ENCODE data around the gene HRH1.

- TF ChIP-seq ZFP90 (CRISPR knock-in tag; IDR thresholded peaks at IDR 0.05; ENCODE audit: borderline replicate concordance) (no peak), ZNF607 (CRISPR knock-in tag; IDR thresholded peaks at IDR 0.05; ENCODE audit: borderline replicate concordance) (no peak), CBX5 (CRISPR knock-in tag; IDR thresholded peaks at IDR 0.05; ENCODE audit: borderline replicate concordance) (no peak), TARDBP (CRISPR knock-in tag; IDR thresholded peaks at IDR 0.05) (no peak), NFE2L1 (CRISPR knock-in tag; IDR thresholded peaks at IDR 0.05; ENCODE audit: borderline replicate concordance) (no peak), ZMYM3 (CRISPR knock-in tag; IDR thresholded peaks at IDR 0.05) (no peak), CAMTA2 (CRISPR knock-in tag; IDR thresholded peaks at IDR 0.05; ENCODE audit: borderline replicate concordance) (no peak), MAZ (IDR thresholded peaks at IDR 0.05; ENCODE audit: borderline replicate concordance, low read depth, low read length) (no peak), MAZ (CRISPR knock-in tag; IDR thresholded peaks at IDR 0.05; ENCODE audit: low read depth) (no peak), NBN (conservative IDR thresholded peaks at IDR 0.05) (no peak), REST (IDR thresholded peaks at IDR 0.05; ENCODE audit: borderline replicate concordance in 1 of 2, low read depth in 1 of 2, low read length in 2 of 2) (no peak), ZNF543 (CRISPR knock-in tag; IDR thresholded peaks at IDR 0.05) (no peak), ZNF562 (CRISPR knock-in tag; IDR thresholded peaks at IDR 0.05; ENCODE audit: borderline replicate concordance) (no peak)
- TF ChIP-seq, protein P1, sequence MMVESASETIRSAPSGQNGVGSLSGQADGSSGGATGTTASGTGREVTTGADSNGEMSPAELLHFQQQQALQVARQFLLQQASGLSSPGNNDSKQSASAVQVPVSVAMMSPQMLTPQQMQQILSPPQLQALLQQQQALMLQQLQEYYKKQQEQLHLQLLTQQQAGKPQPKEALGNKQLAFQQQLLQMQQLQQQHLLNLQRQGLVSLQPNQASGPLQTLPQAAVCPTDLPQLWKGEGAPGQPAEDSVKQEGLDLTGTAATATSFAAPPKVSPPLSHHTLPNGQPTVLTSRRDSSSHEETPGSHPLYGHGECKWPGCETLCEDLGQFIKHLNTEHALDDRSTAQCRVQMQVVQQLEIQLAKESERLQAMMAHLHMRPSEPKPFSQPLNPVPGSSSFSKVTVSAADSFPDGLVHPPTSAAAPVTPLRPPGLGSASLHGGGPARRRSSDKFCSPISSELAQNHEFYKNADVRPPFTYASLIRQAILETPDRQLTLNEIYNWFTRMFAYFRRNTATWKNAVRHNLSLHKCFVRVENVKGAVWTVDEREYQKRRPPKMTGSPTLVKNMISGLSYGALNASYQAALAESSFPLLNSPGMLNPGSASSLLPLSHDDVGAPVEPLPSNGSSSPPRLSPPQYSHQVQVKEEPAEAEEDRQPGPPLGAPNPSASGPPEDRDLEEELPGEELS (CRISPR knock-in tag; IDR thresholded peaks at IDR 0.05): no peak
- TF ChIP-seq, protein P2, sequence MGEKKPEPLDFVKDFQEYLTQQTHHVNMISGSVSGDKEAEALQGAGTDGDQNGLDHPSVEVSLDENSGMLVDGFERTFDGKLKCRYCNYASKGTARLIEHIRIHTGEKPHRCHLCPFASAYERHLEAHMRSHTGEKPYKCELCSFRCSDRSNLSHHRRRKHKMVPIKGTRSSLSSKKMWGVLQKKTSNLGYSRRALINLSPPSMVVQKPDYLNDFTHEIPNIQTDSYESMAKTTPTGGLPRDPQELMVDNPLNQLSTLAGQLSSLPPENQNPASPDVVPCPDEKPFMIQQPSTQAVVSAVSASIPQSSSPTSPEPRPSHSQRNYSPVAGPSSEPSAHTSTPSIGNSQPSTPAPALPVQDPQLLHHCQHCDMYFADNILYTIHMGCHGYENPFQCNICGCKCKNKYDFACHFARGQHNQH (CRISPR knock-in tag; IDR thresholded peaks at IDR 0.05): no peak
Observed at GRCh38 chr3:11164607-11165006, 10.3 kb downstream of the HRH1 start.
